Colonic mucosa (tissue), 4 donors: Measurements from ENCODE around the gene CHMP5. TPM values are rescaled to one million over a fixed set of nuclear protein-coding genes. Genes with fewer than 3 reads are reported as not detected.

ENCODE experiments used
- DNase-seq: peaks from one replicate; pipeline ENCODE4 v3.0.0-alpha.2; 2020
- H3K27ac ChIP-seq: fragments of 200-600 bp; one replicate; pipeline ENCODE4 v1.8.0; 2021
- H3K27me3 ChIP-seq: fragments of 200-600 bp; one replicate; pipeline ENCODE4 v1.8.0; 2021
- H3K36me3 ChIP-seq: fragments of 200-600 bp; one replicate; pipeline ENCODE4 v1.8.0; 2021
- H3K4me1 ChIP-seq: fragments of 200-600 bp; one replicate; pipeline ENCODE4 v1.8.0; 2021; ENCODE audit warnings: mild to moderate bottlenecking
- H3K4me3 ChIP-seq: fragments of 200-600 bp; one replicate; pipeline ENCODE4 v1.8.0; 2021
- H3K9ac ChIP-seq, 2 donors: one replicate each; pipeline ENCODE4 v1.7.0; 2013; ENCODE audit warnings: control low read depth in 2 of 2, low read depth in 2 of 2, low read length in 2 of 2
- H3K9me3 ChIP-seq: fragments of 200-600 bp; one replicate; pipeline ENCODE4 v1.8.0; 2021
- CTCF ChIP-seq: fragments of 200-600 bp; IDR thresholded peaks from one replicate; pipeline ENCODE4 v1.8.0; 2022; ENCODE audit warnings: antibody characterized with exemption, mild to moderate bottlenecking
- intact Hi-C: fragments of 100-400 bp; cut with DNase I; formaldehyde crosslinking; loops from one replicate; pipeline ENCODE4 v1.14.1; 2022
- total RNA-seq, 2 donors: library from RNA; stranded (reverse); fragmentation: NEBNext Ultra II Directional in 1 of 2; extraction: Animal tissue kit (Norgen Biotek cat#: 25700) in 1 of 2; gene quantifications; one replicate each; pipeline ENCODE4 v1.2.1, GENCODE V29; 2021
- donor health status: healthy.
- donor health status: DM: no; HTN: no; CAD: no.
- donor health status: DM: no; HTN: no; CAD: no.

Gene CHMP5
- total RNA-seq, 2 donors from 2014 or later = 60.3 to 97.0 TPM

GRCh38 chr9:33230756-33231622 is 33.9 kb upstream of the CHMP5 start:
- no peak for TF ChIP-seq CTCF
- Histone ChIP-seq H3K9ac (no peak overlapping the region), H3K9me3 (no peaks in the 10 kb centered on the region), H3K4me3 (no peak overlapping the region), H3K27me3 (no peaks in the 10 kb centered on the region), H3K36me3 (no peaks in the 10 kb centered on the region), H3K27ac (no peak overlapping the region), H3K4me1 (no peaks in the 10 kb centered on the region)
- DNase-seq = no peak
- intact Hi-C loops = no loop called here

GRCh38 chr9:33231623-33231942 is 33.3 kb upstream of the CHMP5 start:
- no peak for TF ChIP-seq CTCF
- Histone ChIP-seq H3K27me3 (no peaks in the 10 kb centered on the region), H3K9ac (no peak overlapping the region), H3K4me1 (no peaks in the 10 kb centered on the region), H3K36me3 (no peaks in the 10 kb centered on the region), H3K4me3 (no peak overlapping the region), H3K9me3 (no peaks in the 10 kb centered on the region), H3K27ac (no peak overlapping the region)
- intact Hi-C loops = no loop called here
- no peak for DNase-seq

GRCh38 chr9:33232815-33233214 is 32.0 kb upstream of the CHMP5 start:
- intact Hi-C loops = no loop called here
- no peak for TF ChIP-seq CTCF
- H3K9me3 ChIP-seq = no peaks in the 10 kb centered on the region
- DNase-seq = no peak
- H3K4me1 ChIP-seq = no peaks in the 10 kb centered on the region
- H3K9ac ChIP-seq = no peak overlapping the region
- no peaks in the 10 kb centered on the region for H3K36me3 ChIP-seq
- no peak overlapping the region for H3K4me3 ChIP-seq
- no peak overlapping the region for H3K27ac ChIP-seq
- no peaks in the 10 kb centered on the region for H3K27me3 ChIP-seq

- no peaks in the 10 kb centered on the region for H3K9me3 ChIP-seq
- peak overlapping the region; percentile 74 for H3K27ac ChIP-seq
- no peak overlapping the region for H3K4me3 ChIP-seq
- no peak for TF ChIP-seq CTCF
- H3K27me3 ChIP-seq = no peaks in the 10 kb centered on the region
- peak; percentile 97 for DNase-seq
- intact Hi-C loops = no loop called here
- H3K4me1 ChIP-seq = no peaks in the 10 kb centered on the region
- H3K36me3 ChIP-seq = no peaks in the 10 kb centered on the region
- peak overlapping the region in 1 of 2 donors; percentile 64 for H3K9ac ChIP-seq
Measured at GRCh38 chr9:33233626-33234342, 31.1 kb upstream of the CHMP5 start.

- H3K27me3 ChIP-seq = no peaks in the 10 kb centered on the region
- no peaks in the 10 kb centered on the region for H3K4me1 ChIP-seq
Measured at GRCh38 chr9:33234511-33235467, 30.1 kb upstream of the CHMP5 start.

More at GRCh38 chr9:33234511-33235467, 30.1 kb upstream of the CHMP5 start:
- DNase-seq = peak; percentile 38
- H3K27ac ChIP-seq = peak overlapping the region; percentile 74
- no peak for TF ChIP-seq CTCF
- intact Hi-C loops = no loop called here
- H3K9me3 ChIP-seq = no peaks in the 10 kb centered on the region
- H3K4me3 ChIP-seq = no peak overlapping the region
- H3K36me3 ChIP-seq = no peaks in the 10 kb centered on the region
- peak overlapping the region in 1 of 2 donors; percentile 64 for H3K9ac ChIP-seq
